AG10803 (cell line): Measurements from ENCODE around the gene CORO2A.

Experiments
- DNase-seq: peaks from one replicate; pipeline ENCODE4 v3.0.0; 2010; ENCODE audit warnings: low read depth
- H3K4me3 ChIP-seq: 2 replicates; pipeline ENCODE4 v1.5.1; 2011; ENCODE audit warnings: mild to moderate bottlenecking, low read length, control low read depth
- TF ChIP-seq, protein P1 (sequence below): conservative IDR thresholded peaks from 2 replicates; pipeline ENCODE4 v1.5.1; 2011; ENCODE audit warnings: mild to moderate bottlenecking, low read length, control low read depth, inconsistent platforms

The CORO2A gene

DNA sequence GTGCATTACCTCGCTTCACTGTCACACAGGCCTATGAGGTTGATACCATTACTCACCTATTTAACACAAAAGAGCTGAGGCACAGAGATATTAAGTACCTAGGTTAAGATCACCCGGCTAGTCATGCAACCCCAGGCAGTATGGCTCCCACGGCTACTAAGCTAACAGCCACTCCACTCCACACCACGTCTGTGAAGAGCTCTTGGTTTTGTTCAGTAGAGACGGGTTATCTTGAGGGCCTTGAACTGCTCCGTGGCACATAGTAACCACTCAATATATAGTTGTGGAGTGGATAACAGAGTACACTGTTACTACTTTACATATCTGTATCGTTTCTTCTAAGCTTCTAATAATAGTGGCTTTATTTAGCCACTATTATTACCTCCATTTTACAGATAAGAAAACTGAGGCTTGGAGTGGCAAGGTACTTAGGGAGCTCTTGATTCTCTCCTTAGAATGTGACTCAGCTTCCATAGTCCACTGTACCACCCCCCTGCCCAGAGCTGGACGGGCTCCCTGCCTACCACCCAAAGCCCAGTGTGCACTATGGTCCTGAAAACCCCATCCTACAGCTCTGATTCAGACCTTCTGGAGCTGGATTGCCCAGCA lies 1.0 kb upstream of the CORO2A start:
- DNase-seq, result no peak
- TF ChIP-seq, protein P1, sequence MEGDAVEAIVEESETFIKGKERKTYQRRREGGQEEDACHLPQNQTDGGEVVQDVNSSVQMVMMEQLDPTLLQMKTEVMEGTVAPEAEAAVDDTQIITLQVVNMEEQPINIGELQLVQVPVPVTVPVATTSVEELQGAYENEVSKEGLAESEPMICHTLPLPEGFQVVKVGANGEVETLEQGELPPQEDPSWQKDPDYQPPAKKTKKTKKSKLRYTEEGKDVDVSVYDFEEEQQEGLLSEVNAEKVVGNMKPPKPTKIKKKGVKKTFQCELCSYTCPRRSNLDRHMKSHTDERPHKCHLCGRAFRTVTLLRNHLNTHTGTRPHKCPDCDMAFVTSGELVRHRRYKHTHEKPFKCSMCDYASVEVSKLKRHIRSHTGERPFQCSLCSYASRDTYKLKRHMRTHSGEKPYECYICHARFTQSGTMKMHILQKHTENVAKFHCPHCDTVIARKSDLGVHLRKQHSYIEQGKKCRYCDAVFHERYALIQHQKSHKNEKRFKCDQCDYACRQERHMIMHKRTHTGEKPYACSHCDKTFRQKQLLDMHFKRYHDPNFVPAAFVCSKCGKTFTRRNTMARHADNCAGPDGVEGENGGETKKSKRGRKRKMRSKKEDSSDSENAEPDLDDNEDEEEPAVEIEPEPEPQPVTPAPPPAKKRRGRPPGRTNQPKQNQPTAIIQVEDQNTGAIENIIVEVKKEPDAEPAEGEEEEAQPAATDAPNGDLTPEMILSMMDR, result no peak
- peak overlapping the region; percentile 70 for H3K4me3 ChIP-seq

DNA sequence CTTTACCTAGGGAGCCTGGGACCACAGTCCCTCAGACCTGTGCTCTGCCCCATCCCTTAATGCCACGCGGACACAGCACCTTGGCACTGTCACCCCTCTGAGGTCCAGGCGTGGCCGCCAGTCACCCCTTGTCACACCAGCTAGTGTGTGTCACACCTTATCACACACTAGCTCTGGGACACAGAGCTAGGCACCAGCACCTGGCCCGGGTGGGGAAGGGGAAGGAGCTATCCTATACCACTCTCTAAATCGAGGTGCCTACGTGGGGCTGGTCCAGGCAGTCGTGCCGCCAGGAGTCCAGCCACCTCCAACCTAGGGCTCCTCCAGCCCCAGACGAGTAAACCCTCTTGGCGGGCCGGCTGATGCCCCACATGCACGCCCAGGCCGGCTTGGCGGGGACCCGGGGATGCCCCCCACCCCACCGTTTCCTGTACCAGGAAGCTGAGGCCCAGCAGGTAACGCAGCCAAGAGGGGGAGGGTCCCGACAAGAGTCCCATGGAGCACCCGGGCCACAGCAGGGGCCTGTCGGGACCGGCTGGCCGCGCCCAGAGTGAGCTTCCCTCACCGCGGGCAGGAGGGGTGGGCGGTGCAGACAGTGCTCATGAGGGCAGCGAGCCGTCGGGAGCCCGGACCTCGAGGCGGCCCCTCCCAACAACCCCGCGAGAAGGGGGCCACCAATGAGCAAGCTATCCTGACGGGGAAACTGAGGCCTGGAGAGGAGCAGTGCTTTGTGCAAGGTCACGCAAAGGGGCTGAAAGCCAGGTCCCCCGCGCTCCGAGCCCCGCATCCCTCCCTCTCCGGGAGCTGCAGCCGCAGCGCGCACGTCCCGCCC lies 550 bp downstream of the CORO2A start:
- H3K4me3 ChIP-seq, result peak overlapping the region; percentile 54
- TF ChIP-seq, protein P1, result no peak
- no peak for DNase-seq

DNA sequence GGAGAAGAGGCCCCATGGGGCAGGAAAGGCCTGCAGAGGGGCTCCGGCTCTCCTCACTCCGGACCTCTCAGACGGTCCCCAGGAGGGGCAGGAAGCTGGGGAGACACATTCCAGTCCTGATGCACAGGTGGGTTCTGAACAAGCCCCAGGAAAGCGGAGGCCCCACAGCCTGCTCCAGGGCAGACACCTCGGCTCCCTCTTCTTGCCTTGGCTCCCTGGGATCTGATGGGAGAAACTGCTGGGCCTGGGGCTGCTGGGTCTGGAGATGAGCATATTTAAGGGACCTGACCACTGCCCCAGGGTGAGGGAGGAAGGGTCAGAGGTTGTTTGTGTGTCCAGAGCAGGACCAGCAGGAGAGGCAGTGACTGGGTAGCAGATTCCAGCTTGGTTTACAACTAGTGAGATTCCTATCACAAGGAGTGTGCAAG lies 1.2 kb downstream of the CORO2A start:
- TF ChIP-seq, protein P1, result no peak
- DNase-seq, result no peak
- no peak overlapping the region for H3K4me3 ChIP-seq

DNA sequence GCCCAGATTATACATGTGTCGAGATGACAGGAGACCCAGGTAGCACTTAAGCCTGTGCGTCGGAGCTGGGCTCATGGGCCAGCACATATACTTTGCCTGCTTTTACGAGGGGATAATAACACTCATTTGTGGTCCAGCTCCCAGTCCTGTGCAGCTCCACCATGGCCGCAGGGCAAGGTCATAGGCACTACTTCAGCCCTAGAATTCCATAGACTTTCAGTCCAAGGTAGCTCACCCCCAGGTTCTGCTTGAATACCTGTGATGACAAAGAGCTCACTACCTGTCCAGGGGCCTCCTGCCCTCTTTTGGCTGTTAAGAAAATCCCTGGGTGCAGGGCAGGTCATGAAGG lies 1.7 kb downstream of the CORO2A start:
- TF ChIP-seq, protein P1, result no peak
- no peak overlapping the region for H3K4me3 ChIP-seq
- no peak for DNase-seq

DNA sequence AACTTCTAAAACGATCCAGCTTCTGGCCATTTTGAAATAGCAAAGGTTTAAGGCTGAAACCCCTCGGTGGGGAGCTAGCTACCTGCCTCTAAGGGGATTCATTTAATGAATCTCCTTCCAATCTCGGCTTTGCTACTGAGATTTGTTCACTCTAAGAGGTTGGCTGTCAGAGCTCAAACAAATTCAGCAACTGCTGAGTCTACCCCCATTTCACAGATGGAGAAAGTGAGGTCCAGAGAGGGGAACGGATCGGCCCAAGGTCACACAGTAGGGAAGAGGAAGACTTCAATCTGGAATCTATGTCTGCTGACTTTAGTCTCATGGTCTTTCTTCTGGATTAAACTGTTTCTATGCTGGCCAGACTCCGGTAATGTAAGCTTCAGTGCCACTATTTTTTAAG lies 3.0 kb downstream of the CORO2A start:
- DNase-seq, result no peak
- no peak overlapping the region for H3K4me3 ChIP-seq
- TF ChIP-seq, protein P1, result no peak

DNA sequence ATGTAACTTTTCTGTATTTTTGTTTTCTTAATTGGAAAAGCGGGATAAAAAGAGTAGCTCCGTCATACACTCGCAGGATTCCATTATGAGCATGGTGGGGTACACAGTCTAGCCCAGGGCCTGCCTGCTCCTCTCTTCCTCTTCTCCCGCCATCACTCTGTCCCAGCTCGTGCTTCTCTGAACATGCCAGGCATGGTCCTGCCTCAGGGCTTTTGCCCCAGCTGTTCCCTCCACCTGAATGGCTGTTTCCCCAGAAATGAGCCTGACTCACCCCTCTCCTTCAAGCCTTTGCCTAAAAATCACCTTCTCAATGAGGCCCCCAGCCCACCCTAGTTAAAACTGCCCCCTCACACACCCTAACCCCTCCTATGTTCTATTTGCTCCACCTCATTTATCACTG lies 4.5 kb downstream of the CORO2A start:
- DNase-seq, result no peak
- H3K4me3 ChIP-seq, result no peak overlapping the region
- TF ChIP-seq, protein P1, result no peak

DNA sequence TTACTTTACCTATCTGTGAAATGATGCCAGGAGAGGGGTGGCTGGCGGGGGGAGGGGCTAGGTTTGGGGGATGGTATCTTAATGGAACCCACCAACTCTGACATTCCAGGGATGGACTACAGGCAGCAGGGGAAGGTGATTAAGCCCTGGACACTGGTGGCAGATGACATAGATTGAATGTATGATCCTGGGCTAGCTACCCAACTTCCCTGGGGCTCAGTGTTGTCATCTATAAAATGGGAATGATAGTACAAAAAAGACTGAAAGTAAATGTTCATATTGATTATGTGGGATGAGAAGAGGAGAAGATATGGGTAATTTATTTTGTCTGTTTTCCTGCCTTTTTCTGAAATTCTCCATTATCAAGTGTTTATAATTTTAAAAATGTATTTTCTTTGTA lies 6.2 kb downstream of the CORO2A start:
- no peak for DNase-seq
- TF ChIP-seq, protein P1, result no peak
- no peak overlapping the region for H3K4me3 ChIP-seq
